HG02840 (cell line): ENCODE data around the gene TMEM222.

ENCODE experiments used
- ATAC-seq: cut with Tn5 transposase; IDR thresholded peaks from one replicate; pipeline ENCODE4 v1.9.1; 2021; ENCODE audit warnings: mild to moderate bottlenecking, moderate library complexity, moderate number of reproducible peaks; ENCODE audit not compliant: unreplicated experiment, low FRiP score

Gene TMEM222

GRCh38 chr1:27357281-27358037 lies 35.5 kb downstream of the TMEM222 start:
- no peak for ATAC-seq

GRCh38 chr1:27358038-27358927 lies 36.3 kb downstream of the TMEM222 start:
- ATAC-seq: no peak

GRCh38 chr1:27358928-27359313 lies 37.0 kb downstream of the TMEM222 start:
- ATAC-seq: no peak

GRCh38 chr1:27359822-27360158 lies 37.8 kb downstream of the TMEM222 start:
- no peak for ATAC-seq

GRCh38 chr1:27360159-27361043 lies 38.4 kb downstream of the TMEM222 start:
- ATAC-seq: no peak

GRCh38 chr1:27361044-27361402 lies 39.1 kb downstream of the TMEM222 start:
- ATAC-seq: no peak

- ATAC-seq: no peak
Observed at GRCh38 chr1:27361553-27361952, 39.6 kb downstream of the TMEM222 start.

- ATAC-seq: no peak
Observed at GRCh38 chr1:27363766-27364695, 42.1 kb downstream of the TMEM222 start.

GRCh38 chr1:27364696-27365371 lies 42.9 kb downstream of the TMEM222 start:
- no peak for ATAC-seq

GRCh38 chr1:27365372-27366112 lies 43.6 kb downstream of the TMEM222 start:
- ATAC-seq: no peak

- no peak for ATAC-seq
Observed at GRCh38 chr1:27366113-27366410, 44.1 kb downstream of the TMEM222 start.

GRCh38 chr1:27366411-27367159 lies 44.6 kb downstream of the TMEM222 start, which contains the start of gene MAP3K6:
TSS of gene MAP3K6 (minus strand) at chr1:27366961. CDS start at chr1:27366597, 364 bp downstream.
- no peak for ATAC-seq

GRCh38 chr1:27367160-27367650 lies 45.2 kb downstream of the TMEM222 start:
- ATAC-seq: no peak

- no peak for ATAC-seq
Observed at GRCh38 chr1:27368869-27369582, 47.1 kb downstream of the TMEM222 start.

GRCh38 chr1:27372022-27372807 lies 50.3 kb downstream of the TMEM222 start:
- ATAC-seq: no peak
